B cell (primary cell): ENCODE measurements around the gene MALRD1.

Experiments
- CTCF ChIP-seq: fragments of 200-600 bp; IDR thresholded peaks from one replicate; pipeline ENCODE4 v1.8.0; 2022; ENCODE audit warnings: antibody characterized with exemption, mild to moderate bottlenecking
- EZH2 ChIP-seq: IDR thresholded peaks from 2 replicates; pipeline ENCODE4 v1.6.1; 2012; ENCODE audit warnings: borderline replicate concordance, low read depth, mild to moderate bottlenecking, moderate library complexity, low read length; ENCODE audit not compliant: insufficient read depth, poor library complexity, severe bottlenecking

- no peak for TF ChIP-seq CTCF
- no peak for TF ChIP-seq EZH2
Measured at GRCh38 chr10:19483421-19483820, 434.8 kb downstream of the MALRD1 start.
